ENCODE data around the gene C3AR1.

The C3AR1 gene

DNA sequence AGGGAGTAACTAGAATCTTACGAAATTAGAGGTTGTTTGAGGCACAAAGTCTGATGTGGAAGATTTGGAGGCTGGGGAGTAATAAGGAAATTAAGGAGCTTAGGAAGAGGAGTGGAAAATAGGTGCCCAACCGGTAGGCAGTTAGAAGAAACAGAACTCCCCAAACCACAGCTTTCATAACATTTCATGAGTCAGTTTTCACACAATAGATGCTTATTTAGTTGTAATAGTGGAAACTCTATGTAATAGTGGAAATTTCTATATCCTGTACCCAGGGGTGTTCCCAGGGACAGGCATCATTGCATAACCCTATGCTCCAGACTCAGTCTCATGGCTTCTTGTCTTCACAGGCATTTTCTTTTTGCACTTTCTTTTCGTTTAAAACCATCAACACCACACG, 8.3 kb downstream of the C3AR1 start:
- TF ChIP-seq GABPA (IDR thresholded peaks at IDR 0.05; ENCODE audit: low read depth) (peak; percentile 53; the same call in 1 of the 2 replicates), POLR2AphosphoS5 (IDR thresholded peaks at IDR 0.05; ENCODE audit: low read depth) (peak; percentile 89), SPI1 (IDR thresholded peaks at IDR 0.05; ENCODE audit: borderline replicate concordance, low read depth) (peak; percentile 33; the same call in 1 of the 2 replicates)
- TF ChIP-seq, protein P1, sequence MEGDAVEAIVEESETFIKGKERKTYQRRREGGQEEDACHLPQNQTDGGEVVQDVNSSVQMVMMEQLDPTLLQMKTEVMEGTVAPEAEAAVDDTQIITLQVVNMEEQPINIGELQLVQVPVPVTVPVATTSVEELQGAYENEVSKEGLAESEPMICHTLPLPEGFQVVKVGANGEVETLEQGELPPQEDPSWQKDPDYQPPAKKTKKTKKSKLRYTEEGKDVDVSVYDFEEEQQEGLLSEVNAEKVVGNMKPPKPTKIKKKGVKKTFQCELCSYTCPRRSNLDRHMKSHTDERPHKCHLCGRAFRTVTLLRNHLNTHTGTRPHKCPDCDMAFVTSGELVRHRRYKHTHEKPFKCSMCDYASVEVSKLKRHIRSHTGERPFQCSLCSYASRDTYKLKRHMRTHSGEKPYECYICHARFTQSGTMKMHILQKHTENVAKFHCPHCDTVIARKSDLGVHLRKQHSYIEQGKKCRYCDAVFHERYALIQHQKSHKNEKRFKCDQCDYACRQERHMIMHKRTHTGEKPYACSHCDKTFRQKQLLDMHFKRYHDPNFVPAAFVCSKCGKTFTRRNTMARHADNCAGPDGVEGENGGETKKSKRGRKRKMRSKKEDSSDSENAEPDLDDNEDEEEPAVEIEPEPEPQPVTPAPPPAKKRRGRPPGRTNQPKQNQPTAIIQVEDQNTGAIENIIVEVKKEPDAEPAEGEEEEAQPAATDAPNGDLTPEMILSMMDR (IDR thresholded peaks at IDR 0.05; ENCODE audit: insufficient read depth, low read length) = no peak
- TF ChIP-seq, protein P2, sequence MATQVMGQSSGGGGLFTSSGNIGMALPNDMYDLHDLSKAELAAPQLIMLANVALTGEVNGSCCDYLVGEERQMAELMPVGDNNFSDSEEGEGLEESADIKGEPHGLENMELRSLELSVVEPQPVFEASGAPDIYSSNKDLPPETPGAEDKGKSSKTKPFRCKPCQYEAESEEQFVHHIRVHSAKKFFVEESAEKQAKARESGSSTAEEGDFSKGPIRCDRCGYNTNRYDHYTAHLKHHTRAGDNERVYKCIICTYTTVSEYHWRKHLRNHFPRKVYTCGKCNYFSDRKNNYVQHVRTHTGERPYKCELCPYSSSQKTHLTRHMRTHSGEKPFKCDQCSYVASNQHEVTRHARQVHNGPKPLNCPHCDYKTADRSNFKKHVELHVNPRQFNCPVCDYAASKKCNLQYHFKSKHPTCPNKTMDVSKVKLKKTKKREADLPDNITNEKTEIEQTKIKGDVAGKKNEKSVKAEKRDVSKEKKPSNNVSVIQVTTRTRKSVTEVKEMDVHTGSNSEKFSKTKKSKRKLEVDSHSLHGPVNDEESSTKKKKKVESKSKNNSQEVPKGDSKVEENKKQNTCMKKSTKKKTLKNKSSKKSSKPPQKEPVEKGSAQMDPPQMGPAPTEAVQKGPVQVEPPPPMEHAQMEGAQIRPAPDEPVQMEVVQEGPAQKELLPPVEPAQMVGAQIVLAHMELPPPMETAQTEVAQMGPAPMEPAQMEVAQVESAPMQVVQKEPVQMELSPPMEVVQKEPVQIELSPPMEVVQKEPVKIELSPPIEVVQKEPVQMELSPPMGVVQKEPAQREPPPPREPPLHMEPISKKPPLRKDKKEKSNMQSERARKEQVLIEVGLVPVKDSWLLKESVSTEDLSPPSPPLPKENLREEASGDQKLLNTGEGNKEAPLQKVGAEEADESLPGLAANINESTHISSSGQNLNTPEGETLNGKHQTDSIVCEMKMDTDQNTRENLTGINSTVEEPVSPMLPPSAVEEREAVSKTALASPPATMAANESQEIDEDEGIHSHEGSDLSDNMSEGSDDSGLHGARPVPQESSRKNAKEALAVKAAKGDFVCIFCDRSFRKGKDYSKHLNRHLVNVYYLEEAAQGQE (IDR thresholded peaks at IDR 0.05; ENCODE audit: insufficient replicate concordance, low read depth) = no peak
- H3K27ac ChIP-seq (replicated peaks) = peak overlapping the region; percentile 80
- H3K27me3 ChIP-seq (ENCODE audit: insufficient read depth, poor library complexity, severe bottlenecking) = no peaks in the 10 kb centered on the region
- 0 out of 2 replicates have a peak overlapping the region, but pooled peaks have one; percentile 3 for H3K4me3 ChIP-seq (replicated peaks; ENCODE audit: insufficient read depth, low read length)
- peak; percentile 81 to 96 for DNase-seq (ENCODE audit: low read depth in 1 of 2, low spot score in 1 of 2)

DNA sequence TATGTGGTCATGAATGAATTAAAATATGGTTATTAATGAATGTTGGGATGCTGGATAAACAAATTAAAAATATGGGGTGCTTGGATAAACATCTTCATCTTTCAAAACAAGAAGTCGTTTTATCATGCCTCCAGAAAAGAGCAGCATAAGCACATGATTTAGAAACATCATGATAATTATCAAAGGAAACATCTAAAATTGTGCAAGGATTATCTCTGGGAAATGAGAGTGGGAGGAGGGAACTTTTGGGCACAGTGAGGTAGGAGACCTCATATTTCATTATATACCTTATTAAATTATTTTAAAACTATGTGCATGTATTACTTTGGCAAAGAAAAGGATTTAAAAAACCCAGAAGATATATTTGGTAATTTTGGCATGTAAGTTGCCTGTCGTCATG, 8.9 kb downstream of the C3AR1 start:
- Histone ChIP-seq H3K27ac (replicated peaks) (peak overlapping the region; percentile 80), H3K27me3 (ENCODE audit: insufficient read depth, poor library complexity, severe bottlenecking) (no peaks in the 10 kb centered on the region), H3K4me3 (replicated peaks; ENCODE audit: insufficient read depth, low read length) (no peak overlapping the region)
- TF ChIP-seq SPI1 (IDR thresholded peaks at IDR 0.05; ENCODE audit: borderline replicate concordance, low read depth) (no peak), GABPA (IDR thresholded peaks at IDR 0.05; ENCODE audit: low read depth) (no peak), POLR2AphosphoS5 (IDR thresholded peaks at IDR 0.05; ENCODE audit: low read depth) (no peak)
- TF ChIP-seq, protein P1 (IDR thresholded peaks at IDR 0.05; ENCODE audit: insufficient read depth, low read length) = no peak
- TF ChIP-seq, protein P2 (IDR thresholded peaks at IDR 0.05; ENCODE audit: insufficient replicate concordance, low read depth) = no peak
- no peak for DNase-seq (ENCODE audit: low read depth in 1 of 2, low spot score in 1 of 2)

DNA sequence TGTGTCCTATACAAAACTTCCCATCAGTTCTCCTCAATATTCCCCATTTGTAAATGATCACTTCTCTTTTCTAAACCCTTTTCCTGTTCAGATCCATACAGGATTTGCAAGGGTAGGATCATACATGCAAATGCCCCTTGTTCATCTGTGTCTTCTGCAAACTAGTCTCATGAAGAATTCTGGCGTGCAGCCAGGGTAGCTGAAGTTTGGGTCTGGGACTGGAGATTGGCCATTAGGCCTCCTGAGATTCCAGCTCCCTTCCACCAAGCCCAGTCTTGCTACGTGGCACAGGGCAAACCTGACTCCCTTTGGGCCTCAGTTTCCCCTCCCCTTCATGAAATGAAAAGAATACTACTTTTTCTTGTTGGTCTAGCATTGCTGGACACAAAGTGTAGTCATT, 11.3 kb downstream of the C3AR1 start:
- DNase-seq (ENCODE audit: low read depth in 1 of 2, low spot score in 1 of 2) = no peak
- Histone ChIP-seq H3K27me3 (ENCODE audit: insufficient read depth, poor library complexity, severe bottlenecking) (no peaks in the 10 kb centered on the region), H3K27ac (replicated peaks) (peak overlapping the region; percentile 75), H3K4me3 (replicated peaks; ENCODE audit: insufficient read depth, low read length) (no peak overlapping the region)
- TF ChIP-seq GABPA (IDR thresholded peaks at IDR 0.05; ENCODE audit: low read depth) = no peak
- no peak for TF ChIP-seq SPI1 (IDR thresholded peaks at IDR 0.05; ENCODE audit: borderline replicate concordance, low read depth)
- TF ChIP-seq POLR2AphosphoS5 (IDR thresholded peaks at IDR 0.05; ENCODE audit: low read depth) = no peak
- TF ChIP-seq, protein P1 (IDR thresholded peaks at IDR 0.05; ENCODE audit: insufficient read depth, low read length) = no peak
- TF ChIP-seq, protein P2 (IDR thresholded peaks at IDR 0.05; ENCODE audit: insufficient replicate concordance, low read depth) = no peak
